Activated gamma-delta T cell (primary cell): Measurements from ENCODE around the gene DET1.

Source experiments
- DNase-seq: peaks from one replicate; lab custom pipeline; 2025; lab: John Stamatoyannopoulos, UW

DET1 gene

DNA sequence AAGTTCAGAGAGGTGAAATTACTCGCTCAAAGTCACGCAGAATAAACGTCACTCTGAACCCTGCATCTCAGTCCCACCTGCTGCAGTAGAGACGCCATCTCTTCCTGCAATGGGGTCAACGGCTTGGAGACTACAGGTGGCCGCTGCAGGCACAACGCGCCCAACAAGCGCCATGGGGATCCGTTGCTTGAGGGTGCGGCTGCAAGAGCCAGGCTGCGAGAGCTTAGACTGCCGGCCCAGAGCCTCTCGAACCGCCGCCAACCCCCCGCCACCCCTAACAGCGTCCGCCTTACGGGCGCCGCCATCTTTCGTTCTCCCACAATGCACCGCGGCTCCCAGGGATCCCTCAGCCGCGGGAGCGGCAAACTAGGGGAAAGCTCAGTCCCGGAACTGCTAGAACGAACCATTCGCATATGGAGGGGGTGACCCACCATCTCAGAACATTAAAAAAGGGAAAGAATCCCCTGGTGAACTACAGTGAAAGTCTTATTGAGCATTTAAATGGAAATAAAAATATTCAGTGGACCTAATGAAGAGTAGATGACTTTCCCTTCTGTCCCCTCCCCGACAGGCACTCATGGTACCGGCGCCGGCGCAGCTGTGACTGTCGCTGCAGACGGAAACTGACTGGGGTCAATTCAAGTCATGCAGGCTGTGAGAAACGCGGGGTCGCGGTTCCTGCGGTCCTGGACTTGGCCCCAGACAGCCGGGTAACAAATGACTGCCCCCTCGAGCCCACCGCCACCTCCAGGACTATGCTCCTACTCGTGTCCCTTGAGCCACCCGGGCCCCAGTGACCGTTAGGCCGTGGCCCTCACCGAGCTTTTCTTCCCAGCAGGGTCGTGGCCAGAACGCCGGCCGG is 79.2 kb downstream of the DET1 start, which contains the start of the genes MRPL46 and MRPS11:
Gene MRPL46, minus strand, starts transcription at position 316 of the 862 bp plus-strand sequence. Its CDS starts 11 bp downstream, at position 305.
Gene MRPS11, plus strand, starts transcription at position 636 of the 862 bp plus-strand sequence. Its CDS starts 10 bp downstream, at position 646.
- DNase-seq: peak; percentile 65

DNA sequence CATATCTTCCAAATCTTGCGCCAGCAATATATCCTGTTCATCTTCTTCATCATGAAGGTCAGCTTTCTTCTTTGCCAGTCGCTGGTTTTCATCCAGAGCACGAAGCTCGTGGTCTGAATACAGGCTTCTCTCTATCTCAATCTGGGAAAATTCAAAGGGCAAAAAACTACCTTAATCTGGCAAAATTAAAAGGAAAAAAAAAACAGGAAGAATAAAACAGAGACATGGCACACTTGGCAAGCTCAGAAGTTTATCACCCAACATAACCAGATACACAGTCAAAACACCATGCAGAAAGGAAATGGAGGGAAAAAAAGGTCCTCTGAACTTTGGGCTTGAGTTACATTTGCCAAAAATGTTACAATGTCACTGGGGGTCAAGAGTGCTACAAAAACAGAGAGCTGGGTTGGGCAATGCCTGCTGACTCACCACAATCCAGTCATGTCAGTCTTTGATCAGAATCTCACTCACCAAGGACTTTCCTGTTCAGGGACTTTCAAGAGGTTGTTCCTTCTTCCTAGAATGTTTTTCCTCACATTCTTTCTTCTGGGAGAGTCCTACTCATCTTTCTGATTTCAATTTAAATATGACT is 80.8 kb downstream of the DET1 start:
- DNase-seq: no peak

DNA sequence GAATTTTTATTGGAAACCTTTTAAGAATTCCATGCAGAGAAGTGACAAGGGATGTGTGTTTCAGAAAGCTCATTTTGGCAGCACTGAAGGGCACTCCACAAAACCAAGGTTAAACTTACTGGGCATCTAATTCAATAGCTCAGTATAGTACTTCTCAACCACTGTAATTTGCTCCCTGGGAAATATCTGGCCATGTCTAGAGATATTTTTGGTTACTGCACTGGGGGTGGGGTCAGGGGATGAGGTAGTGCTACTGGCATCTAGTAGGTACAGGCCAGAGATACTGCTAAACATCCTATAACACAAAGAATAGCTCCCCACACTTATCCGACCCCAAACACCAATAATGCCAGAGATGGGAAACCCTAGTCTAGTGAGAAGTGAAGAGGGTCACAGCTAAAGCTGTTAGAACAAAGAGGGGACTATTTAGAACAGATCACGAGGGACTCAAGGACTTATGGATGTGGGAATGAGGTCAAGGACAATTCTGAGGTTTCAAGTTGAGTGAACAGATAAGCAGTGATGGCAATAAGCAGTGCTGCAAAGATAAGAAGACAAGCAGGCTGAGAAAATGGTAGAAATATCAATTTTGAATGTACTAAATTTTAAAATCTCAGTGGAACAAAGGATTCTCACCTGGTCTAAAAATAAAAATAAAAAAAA is 82.5 kb downstream of the DET1 start:
- DNase-seq: no peak
